ENCODE results near the gene PCDHGA9. TPM values are rescaled to one million over a fixed set of nuclear protein-coding genes. Genes with fewer than 3 reads are reported as not detected.
"Not testable (repeated sequence)": the region's sequence is repeated elsewhere in the genome, so short reads cannot be mapped to it uniquely, and the experiment has no call there.

PCDHGA9 gene
- total RNA-seq, 2 donors from 2014 or later = 3.9 to 7.7 TPM

DNA sequence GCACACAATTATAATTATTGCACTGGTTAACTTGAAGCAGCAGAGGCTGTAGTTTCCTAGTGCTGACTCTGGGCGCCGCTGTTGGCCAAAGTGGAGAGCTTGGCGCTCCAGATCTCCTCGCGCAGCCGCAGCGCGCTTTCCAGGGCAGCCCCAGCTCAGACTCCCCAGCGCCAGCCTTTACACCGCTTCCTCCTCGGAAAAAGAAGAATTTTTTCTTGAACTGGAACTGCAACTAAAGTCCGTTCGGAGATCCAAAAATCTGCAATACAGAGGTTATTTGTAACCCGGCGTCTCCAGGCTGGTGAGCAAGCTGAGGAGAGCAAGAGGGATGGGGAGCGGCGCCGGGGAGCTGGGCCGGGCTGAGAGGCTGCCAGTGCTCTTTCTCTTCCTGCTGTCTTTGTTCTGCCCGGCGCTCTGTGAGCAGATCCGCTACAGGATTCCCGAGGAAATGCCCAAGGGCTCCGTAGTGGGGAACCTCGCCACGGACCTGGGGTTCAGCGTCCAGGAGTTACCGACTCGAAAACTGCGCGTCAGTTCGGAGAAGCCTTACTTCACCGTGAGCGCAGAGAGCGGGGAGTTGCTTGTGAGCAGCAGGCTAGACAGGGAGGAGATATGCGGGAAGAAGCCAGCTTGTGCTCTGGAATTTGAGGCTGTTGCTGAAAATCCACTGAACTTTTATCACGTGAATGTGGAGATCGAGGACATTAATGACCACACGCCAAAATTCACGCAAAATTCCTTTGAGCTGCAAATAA lies 14.8 kb upstream of the PCDHGA9 start, which contains the start of gene PCDHGB4:
TSS of gene PCDHGB4 (plus strand) at position 142 of the 755 bp plus-strand sequence. CDS start at position 329, 187 bp downstream.
- 9% methylated on average over 18 of the region's 40 CpGs for WGBS
- intact Hi-C loops (cut with DNase I); H3K36me3 ChIP-seq; H3K4me3 ChIP-seq; DNase-seq (ENCODE audit: low spot score); H3K9me3 ChIP-seq; H3K27ac ChIP-seq; H3K27me3 ChIP-seq (replicated peaks; ENCODE audit: insufficient read depth); H3K4me1 ChIP-seq (replicated peaks): not testable (repeated sequence)
- TF ChIP-seq, protein P1, sequence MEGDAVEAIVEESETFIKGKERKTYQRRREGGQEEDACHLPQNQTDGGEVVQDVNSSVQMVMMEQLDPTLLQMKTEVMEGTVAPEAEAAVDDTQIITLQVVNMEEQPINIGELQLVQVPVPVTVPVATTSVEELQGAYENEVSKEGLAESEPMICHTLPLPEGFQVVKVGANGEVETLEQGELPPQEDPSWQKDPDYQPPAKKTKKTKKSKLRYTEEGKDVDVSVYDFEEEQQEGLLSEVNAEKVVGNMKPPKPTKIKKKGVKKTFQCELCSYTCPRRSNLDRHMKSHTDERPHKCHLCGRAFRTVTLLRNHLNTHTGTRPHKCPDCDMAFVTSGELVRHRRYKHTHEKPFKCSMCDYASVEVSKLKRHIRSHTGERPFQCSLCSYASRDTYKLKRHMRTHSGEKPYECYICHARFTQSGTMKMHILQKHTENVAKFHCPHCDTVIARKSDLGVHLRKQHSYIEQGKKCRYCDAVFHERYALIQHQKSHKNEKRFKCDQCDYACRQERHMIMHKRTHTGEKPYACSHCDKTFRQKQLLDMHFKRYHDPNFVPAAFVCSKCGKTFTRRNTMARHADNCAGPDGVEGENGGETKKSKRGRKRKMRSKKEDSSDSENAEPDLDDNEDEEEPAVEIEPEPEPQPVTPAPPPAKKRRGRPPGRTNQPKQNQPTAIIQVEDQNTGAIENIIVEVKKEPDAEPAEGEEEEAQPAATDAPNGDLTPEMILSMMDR (IDR thresholded peaks at IDR 0.05) = peak in 3 of 4 experiments; percentile 12 to 53 (median 46)

DNA sequence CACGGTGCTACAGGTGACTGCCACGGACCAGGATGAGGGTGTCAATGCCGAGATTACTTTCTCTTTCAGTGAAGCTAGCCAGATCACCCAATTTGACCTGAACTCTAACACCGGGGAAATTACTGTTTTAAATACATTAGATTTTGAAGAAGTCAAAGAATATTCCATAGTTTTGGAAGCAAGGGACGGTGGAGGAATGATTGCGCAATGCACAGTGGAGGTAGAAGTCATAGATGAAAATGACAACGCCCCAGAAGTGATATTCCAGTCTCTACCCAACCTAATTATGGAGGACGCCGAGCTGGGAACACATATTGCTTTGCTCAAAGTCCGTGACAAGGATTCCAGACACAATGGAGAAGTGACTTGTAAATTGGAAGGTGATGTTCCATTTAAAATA lies 13.9 kb upstream of the PCDHGA9 start:
- TF ChIP-seq POLR2AphosphoS5 (IDR thresholded peaks at IDR 0.05) (no peak), POLR2A (IDR thresholded peaks at IDR 0.05) (no peak)
- TF ChIP-seq, protein P1 (IDR thresholded peaks at IDR 0.05) = no peak
- 42% methylated on average over 10 of the region's 10 CpGs for WGBS
- H3K4me3 ChIP-seq = no peak overlapping the region
- no peak for DNase-seq (ENCODE audit: low spot score)
- intact Hi-C loops (cut with DNase I) = no loop called here
- H3K36me3 ChIP-seq = no peaks in the 10 kb centered on the region
- no peaks in the 10 kb centered on the region for H3K4me1 ChIP-seq (replicated peaks)
- no peaks in the 10 kb centered on the region for H3K9me3 ChIP-seq
- no peak overlapping the region for H3K27ac ChIP-seq
- peaks cover 4% of the 10 kb centered on the region for H3K27me3 ChIP-seq (replicated peaks; ENCODE audit: insufficient read depth)

DNA sequence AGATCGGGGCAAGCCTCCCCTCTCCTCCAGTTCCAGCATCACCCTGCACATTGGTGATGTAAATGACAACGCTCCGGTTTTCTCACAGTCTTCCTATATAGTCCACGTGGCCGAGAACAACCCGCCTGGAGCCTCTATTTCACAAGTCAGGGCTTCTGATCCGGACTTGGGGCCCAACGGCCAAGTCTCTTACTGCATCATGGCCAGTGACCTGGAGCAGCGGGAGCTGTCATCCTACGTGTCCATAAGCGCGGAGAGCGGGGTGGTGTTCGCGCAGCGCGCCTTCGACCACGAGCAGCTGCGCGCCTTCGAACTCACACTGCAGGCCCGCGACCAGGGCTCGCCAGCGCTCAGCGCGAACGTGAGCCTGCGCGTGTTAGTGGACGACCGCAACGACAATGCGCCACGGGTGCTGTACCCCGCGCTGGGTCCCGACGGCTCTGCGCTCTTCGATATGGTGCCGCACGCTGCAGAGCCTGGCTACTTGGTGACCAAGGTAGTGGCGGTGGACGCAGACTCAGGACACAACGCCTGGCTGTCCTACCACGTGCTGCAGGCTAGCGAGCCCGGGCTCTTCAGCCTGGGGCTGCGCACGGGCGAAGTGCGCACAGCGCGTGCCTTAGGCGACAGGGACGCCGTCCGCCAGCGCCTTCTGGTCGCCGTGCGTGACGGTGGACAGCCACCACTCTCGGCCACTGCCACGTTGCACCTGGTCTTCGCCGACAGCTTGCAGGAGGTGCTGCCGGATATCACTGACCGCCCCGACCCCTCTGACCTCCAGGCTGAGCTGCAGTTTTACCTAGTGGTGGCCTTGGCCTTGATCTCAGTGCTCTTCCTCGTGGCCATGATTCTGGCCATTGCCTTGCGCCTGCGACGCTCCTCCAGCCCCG lies 13.2 kb upstream of the PCDHGA9 start:
- H3K27me3 ChIP-seq (replicated peaks; ENCODE audit: insufficient read depth) = peaks cover 4% of the 10 kb centered on the region
- no peak overlapping the region for H3K27ac ChIP-seq
- H3K4me3 ChIP-seq = no peak overlapping the region
- WGBS = 35% methylated on average over 77 of the region's 77 CpGs
- no peaks in the 10 kb centered on the region for H3K36me3 ChIP-seq
- no peaks in the 10 kb centered on the region for H3K4me1 ChIP-seq (replicated peaks)
- TF ChIP-seq, protein P1 (IDR thresholded peaks at IDR 0.05) = no peak
- no peak for TF ChIP-seq POLR2A (IDR thresholded peaks at IDR 0.05)
- TF ChIP-seq POLR2AphosphoS5 (IDR thresholded peaks at IDR 0.05) = no peak
- intact Hi-C loops (cut with DNase I) = no loop called here
- DNase-seq (ENCODE audit: low spot score) = no peak
- no peaks in the 10 kb centered on the region for H3K9me3 ChIP-seq

DNA sequence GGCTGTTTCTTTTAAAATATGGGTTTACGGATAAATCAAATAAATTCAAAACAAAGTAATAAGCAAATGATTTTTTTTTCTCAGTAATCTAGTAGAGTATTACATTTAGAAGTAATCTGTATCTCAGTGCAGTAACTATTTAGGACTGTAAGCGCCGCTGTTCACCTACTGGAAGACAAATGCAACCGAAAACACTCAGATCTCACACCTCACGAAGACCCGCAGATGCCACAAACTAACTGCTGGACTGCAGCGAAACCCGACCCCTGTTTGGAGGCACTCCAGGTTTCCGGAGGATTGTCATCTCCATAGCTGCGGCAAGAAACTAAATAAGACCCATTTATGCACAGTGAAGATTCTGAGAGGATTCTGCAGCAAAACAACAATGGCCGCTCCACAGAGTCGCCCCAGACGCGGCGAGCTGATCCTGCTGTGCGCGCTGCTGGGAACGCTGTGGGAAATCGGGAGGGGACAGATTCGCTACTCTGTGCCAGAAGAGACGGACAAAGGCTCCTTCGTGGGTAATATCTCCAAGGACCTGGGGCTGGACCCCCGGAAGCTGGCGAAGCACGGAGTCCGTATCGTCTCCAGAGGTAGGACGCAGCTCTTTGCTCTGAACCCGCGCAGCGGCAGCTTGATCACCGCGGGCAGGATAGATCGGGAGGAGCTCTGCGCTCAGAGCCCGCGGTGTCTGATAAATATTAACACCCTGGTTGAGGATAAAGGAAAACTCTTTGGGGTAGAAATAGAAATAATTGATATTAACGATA lies 10.0 kb upstream of the PCDHGA9 start, which contains the start of gene PCDHGA8:
TSS of gene PCDHGA8 (plus strand) at position 205 of the 770 bp plus-strand sequence. CDS start at position 386, 181 bp downstream.
- intact Hi-C loops (cut with DNase I) = no loop called here
- Histone ChIP-seq H3K4me3 (no peak within 1 kb of the TSS), H3K4me1 (replicated peaks) (no peaks in the 10 kb centered on the region), H3K27me3 (replicated peaks; ENCODE audit: insufficient read depth) (peaks cover 6% of the 10 kb centered on the region), H3K9me3 (no peaks in the 10 kb centered on the region), H3K36me3 (no peaks in the 10 kb centered on the region), H3K27ac (no peak within 1 kb of the TSS)
- 26% methylated on average over 38 of the region's 38 CpGs for WGBS
- DNase-seq (ENCODE audit: low spot score) = no peak
- TF ChIP-seq POLR2AphosphoS5 (IDR thresholded peaks at IDR 0.05) = no peak
- TF ChIP-seq POLR2A (IDR thresholded peaks at IDR 0.05) = no peak
- TF ChIP-seq, protein P1 (IDR thresholded peaks at IDR 0.05) = no peak
